DMS79 (cell line): ENCODE results near the gene TEAD1.

ENCODE experiments used
- DNase-seq: peaks from one replicate; lab custom pipeline; 2025; lab: John Stamatoyannopoulos, UW

Gene TEAD1

DNA sequence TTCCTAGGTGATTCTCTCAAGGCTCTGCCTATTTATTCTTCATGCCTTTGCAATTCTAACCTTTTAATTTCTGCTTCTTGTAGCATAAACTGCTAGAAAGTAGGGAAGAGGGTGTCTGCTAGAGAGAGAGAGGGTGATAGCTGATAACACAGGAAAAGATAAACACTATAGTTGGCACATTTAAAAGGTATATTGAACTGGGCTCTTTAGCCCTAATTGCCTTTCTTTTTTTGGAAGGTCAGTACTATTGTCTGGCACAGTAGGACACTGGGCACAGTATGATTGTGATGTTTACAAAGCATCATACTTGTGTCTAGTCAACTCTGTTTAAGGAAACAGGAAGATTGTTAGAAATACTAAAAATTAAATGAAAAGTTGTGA is 33.3 kb downstream of the TEAD1 start:
- DNase-seq, result no peak

DNA sequence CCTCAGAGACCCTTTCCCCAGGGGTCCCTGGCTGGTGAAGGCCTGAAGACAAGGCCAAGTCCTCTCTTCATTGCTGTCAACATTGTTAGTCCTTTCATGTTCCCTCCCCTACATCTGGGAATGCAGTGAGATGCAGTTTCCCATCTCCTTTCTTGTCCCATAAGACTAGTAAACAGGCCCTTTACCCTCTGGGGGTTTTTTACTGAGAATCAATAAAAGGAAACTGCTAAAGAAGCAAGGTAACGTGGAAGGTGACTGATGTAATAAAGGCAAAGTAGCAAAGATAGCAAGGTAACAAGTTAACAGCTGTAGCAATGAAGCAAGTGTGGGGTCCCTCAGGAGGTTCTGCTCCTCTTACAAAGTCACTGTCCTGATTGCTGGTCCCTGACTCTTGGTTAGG is 37.3 kb downstream of the TEAD1 start:
- no peak for DNase-seq

DNA sequence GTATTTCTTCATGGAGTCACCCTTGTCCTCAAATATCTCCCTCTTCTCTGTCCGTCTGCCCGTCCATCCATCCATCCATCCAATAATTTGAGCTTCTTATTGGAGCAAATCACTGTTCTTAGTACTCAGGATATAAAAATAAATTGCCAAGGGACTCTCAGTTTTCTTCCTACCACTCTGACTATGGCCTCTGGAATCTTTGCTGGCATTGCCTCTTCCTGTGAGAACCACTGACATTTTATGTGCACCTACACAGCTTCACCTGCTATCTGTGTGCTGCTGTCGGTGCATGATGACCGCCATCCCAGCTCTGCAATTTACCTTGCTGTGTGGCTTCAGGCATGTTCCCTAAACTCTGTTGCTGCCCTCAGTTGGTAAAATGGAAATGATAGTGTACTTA is 37.9 kb downstream of the TEAD1 start:
- no peak for DNase-seq

DNA sequence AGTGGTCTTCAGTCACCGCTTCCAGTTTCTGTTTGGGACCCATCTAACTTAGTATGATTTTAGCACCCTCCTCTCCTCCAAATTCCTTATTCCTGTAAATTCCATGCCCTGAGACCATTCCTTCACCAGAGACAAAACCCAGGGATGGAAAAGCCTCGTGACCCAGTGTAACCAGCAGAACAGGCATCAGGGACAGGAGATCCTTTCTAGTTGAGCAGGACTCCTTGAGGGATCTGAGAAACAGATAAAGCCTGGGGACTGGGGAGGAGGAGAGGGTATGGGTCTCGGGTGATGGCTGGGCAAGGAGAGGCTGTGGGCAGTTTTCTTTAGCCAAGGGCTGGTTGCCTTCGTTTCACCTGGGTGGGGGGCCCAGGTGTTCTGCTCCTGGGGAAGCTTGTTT is 40.9 kb downstream of the TEAD1 start:
- DNase-seq, result no peak

DNA sequence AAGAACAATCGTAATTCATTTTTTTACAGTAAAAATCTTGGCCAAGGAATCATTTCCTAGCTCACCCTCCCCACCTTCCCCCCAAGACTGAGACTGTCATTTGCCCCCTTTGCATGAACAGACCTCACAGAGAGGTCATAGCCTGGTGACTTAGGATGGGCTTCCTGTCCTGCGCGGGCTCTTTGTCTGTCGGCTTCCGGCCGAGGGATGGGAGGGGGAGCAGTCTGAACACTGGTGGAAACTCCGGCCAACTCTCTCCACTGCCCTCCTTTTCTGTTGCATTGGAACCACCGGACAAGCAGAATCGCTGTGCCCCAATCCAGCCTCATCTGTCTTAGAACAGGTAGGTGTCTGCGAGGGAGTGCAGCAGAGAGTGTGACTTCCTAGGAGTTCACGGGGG is 41.7 kb downstream of the TEAD1 start:
- no peak for DNase-seq

DNA sequence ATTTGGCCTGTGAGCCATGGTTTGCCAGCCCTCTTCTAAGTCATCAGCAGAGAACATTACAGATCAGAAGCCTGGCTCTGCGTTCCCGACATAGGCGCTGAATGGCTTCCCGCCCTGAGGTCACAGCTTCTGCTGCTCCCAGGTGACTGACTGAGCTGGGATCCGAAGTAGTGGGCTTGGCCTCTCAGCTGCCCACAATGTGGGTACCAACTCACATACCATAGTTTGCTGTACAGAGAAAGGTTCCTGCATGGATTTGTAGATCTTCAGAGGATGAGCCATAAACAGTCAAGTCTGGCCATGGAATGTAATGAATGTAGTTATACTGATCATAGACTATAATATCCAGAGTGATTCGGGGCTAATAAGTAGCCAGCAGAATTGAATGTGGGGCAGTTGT is 42.6 kb downstream of the TEAD1 start:
- no peak for DNase-seq

DNA sequence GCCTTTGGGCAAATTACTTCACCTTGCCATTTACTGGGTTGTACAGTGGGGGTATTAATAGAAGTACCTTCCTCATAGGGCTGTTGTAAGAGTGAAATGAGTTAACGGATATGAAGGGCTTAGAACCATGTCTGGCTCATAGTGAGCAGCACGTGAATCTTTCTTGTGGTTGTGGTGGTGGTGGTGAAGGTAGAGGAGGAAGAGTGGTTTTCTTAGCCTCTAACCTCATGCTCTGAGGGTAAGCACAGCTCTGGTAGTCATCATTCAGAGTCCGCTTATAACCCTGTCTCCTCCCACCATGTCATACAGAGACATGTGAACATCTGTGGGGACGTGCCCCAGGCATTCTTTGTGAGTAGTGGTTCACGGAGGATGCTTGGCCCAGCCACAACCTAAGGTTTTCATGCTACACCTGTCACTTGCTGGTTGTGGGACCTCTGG is 43.6 kb downstream of the TEAD1 start:
- no peak for DNase-seq

DNA sequence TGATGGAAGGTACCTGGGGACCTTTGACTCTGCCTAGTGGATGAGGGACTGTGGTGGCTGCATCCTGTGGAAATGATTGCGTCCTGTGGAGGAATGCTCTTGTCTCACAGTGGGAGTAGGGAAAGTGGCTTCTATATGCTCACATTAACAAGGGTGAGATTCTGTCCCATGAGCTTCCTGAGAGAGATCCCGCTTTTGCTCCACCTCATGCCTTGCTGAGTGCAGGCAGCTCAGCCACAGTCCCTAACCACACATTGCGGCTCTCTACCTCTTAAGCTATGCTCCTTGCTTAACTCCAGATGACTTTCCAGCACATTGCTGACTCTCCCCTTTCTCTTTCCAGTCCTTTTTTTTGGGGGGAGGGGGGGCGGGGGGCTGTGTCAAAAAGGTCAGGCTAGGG is 45.0 kb downstream of the TEAD1 start:
- DNase-seq, result no peak

DNA sequence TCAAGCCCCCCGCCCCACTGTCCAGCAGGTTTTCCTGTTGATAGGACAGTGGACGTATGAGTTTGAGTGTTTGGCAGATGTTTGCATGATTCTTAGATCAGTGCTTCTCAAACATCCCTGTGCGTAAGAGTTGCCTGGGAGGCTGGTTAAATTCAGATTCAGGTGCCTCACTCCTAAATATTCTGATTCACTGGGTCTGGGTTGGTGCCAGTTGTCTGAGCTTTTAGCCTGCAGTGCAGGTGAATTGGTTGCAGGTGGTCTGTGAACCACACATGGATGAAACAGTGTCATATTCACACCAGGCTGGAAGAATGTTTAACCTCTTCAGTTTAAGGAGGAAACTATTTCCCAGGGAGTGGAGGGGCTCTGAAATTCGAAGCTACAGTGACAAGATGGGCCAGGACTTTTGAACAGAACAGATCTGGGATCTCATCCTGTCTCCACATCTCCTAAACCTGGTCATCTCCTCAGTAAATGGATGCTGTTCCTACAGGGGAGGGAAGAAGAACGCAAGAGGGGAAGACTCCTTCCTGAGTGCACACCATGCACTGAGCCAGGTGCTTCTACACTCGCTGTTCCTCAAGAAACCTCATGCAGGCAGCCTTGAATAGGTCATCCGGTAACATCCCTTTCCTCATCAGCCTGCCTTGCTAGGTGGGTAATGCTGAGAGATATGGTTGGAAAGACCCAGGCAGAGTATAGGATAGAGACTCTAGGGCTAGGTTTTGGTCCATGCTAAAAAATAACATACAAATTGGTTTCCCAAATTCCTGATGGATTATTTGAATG is 47.8 kb downstream of the TEAD1 start:
- DNase-seq, result peak; percentile 73

DNA sequence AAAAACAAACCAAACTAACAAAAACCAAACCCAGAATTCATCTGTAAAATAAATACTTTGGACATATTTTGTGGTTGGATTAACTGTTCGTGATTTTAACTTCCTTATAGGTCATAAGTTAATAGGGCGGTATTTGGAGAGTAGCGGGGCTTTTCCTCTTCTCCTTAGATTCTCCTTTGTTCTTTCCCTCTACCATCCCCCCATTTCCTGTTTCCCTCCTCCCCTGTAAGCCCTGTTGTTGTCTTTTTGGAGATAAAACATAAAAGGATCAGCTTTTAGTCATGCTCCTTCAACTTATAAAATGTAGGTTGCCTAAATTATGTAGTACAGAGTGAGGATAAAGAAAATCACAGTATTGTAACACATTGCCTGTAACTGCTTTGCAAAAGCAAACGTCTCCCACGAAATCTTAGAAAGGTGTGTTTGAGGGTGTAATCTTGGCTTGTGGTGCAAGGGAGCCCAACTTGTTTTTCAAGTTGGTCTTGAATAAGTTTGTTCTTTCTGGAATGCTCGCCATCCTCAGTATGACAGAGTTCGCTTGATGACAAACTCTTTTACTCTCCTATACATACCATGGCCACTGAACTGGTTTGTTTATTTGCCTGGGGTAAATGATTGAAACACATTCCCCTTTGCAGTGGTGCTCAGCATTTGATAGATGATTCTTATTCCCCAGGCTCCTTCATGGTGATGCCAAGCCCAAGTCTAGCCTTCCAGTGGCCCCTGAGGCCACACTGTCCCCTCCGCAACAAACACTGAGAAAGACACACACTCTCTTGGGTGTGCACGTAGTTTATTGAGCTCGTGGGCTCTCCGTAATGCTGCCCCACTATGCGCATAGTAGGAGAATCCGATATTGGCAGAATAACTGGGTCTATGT is 49.4 kb downstream of the TEAD1 start:
- DNase-seq, result peak; percentile 58

DNA sequence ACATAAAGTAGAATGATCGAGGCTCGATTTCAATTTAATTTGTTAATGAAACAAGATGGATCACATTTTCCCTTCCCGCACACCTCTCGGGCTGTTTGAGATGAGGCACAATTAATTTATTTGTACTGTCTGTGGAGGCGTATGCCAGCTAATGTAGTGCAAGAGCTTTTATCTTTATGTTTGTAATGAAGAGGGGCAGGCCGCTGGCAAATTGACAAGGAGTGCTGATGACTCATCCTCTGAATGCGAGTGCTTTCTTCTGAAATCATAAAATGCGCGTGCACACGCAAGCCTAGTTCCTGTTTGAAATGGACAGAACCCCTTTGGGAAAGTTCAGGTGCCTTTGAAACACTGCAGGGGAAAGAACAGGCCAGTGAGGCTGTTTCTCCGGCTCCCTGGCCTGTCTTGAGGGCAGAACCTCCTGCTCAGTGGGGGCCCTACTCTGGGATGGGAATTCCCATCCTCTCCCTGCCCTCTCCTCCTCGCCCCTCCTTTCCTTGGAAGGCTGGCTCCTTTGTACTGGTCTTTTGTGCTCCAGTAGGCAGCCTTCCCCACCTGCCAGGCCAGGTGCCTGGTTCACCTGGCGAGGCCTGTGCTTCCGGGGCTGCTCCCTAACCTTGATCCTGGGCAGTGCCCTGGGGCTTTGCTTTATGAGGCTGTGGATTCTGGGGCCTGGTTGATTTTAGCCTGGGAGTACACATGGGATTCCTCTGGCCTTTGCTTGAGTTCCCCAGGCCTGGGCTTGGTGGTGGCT is 50.3 kb downstream of the TEAD1 start:
- peak; percentile 96 for DNase-seq

DNA sequence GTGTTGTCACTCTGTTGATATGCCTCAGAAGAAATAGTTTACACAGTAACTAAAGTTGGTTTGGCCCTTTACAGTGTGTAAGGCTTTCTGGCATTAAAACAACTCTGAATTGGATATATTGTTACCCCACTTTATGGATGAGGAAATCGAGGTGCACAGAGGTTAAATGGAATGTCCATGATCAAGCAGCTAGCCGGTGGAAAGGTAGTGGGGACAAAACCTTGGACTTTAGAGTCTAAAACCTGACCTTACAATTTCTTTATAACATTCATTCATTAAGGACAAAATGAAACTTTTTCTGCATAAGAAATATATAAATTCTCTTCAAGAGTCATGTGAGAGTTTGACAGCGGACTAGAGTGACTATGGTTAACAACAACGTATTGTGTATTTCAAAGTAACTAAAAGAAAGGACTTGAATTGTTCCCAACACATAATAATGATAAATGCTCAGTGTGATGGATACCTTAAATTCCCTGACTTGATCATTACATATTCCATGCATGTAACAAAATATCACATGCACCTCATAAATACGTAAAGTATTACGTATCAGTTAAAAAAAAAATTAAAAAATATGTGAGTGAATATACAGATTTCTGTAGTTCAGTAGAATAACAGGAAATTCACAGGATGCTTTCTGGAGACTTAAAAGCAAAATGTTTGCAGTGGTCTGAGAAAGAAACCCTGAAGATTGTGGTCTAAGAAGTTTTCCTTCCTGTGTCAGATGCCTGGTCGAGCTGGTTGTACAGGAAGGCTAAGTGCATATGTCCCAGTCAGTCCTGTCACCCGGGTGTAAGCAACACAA is 51.0 kb downstream of the TEAD1 start:
- DNase-seq, result no peak

DNA sequence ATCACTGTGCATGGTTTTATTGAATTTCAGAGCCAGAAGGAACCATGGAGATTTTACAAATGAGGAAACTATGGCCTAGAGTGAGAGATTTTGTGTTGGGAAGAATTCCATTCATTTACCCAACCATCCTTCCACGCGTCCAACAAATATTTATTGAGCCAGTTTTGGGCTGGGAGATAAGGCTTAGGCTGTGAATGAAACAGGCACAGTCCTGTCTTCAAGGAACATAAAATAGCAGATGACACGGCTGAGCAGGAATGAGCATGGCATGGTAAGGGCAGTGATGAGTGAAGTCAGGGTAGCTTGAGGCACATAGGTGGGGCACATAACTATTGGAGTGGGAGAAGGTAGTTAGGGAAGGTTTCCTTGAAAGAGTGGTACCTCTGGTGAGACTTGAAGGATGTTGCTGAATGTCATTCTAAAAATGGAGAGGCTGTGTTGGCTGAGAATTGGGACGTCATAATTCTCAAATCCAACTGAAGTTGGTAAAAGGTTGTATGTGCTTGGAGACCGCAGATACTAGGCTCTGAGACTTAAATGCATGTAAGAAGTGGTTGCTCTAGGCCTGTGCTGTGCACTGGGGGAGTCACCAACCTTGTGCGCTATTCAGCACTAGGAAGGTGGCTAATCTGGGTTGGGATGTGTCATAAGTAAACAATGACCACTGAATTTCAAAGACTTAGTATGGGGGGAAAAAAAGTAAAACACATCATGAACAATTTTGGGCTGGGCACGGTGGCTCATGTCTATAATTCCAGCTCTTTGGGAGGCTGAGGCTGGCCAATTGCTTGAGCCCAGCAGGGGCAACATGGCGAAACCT is 51.9 kb downstream of the TEAD1 start:
- no peak for DNase-seq

DNA sequence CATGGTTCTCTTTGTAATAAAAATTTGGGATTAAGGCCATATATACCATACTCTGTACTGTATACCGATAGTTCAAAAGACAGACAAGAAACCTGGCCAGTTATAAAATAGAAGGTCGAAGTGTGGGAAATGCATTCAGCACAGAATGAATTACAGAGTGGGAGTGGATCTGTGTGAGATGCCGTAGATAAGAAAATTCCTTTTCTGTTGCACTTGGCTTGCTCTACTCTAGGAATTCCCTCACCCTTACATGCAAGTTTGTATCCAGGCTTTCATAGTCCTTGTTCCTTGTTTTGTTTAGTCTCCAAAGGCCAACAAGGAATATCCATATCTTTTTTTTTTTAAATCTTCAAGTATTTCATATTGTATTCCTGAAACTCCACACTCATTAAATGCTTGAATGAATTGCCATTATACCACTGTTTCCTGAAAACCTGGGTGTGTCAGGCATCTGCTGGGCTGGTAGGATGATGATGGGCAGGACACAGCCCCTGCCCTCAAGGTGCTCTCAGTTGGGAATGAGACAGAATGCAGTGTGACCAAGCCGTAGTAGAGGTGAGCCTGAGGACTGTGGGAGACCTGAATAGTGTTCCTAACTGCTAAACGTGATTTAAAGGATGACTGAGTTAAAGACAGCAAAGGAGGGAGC is 53.5 kb downstream of the TEAD1 start:
- no peak for DNase-seq

DNA sequence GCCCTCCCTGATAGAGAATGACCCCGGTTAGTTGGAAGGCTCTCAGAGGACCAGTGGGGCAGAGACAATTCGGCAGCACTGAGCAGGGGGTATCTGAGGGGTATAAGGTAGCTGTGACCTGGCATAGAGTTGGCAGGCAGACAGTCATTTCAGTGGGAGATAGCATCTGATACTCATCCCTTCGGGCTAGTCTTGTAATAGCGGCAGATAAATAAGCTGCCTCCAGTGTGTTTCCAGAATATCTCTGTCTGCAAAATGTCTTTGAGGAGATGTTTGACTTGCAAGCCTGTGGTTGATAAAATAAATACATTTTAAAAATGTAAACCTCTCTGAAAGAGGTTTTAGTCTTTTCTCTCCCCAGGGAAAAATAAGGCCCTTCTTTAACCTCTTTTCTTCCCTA is 54.2 kb downstream of the TEAD1 start:
- no peak for DNase-seq

DNA sequence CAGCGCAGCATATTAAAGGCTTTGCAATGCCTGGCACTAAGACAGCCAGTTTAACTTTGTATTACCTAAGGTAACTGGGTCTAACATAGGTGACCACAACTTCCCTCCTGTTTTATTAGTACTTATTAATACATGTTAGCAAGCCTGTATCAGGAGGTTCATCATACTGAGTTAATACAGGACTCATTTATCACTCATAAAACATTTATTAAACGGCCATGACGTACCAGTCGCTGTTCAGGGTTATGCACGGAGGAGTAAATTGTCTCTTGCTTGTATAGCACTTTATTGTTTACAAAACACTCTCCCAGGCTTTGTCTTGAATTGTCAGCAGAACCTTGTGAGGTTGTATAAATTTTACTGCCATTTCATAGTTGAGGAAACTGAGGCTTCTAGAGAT is 55.7 kb downstream of the TEAD1 start:
- no peak for DNase-seq

DNA sequence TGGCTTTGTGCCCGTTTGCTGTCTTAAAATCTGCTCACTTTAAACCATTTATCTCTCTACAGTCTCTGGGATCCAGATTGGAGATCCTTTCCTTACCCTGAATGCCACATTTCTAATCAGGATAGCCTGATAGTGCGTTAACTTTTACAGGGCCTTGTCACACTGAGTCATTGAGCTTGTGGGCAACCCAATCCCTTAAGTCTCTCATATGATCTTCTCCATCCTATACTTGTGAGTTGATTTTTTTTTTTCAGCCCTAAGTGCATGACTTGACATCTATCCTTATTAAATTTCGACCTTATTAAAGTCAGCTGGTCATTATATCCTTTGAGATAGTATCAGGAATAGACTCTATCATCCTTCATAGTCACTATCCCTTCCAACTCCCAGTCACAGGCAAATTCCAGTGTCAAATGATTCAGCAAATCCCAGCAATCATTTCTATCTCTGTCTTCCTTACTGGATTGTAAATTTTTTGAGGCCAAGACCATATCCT is 57.7 kb downstream of the TEAD1 start:
- DNase-seq, result no peak

DNA sequence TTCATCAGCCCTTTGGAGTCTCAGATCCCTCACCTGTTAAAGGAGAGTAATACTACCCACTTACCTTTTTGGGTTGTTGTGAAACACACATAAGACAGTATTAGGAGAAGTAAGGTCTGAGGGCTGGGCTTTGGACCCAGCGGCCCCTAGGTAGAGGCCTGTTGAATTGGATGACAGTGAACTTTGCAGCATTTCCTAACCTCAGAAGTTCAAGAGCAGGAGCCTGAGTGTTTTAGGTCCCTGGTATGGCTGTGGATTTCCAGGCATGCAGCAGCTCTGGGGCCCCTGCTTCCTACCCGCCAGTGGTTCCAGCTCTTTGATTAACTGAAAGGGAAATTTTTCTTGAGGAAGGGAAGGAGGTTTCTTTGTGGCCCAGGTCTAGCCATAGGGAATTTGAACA is 58.9 kb downstream of the TEAD1 start:
- DNase-seq, result no peak

DNA sequence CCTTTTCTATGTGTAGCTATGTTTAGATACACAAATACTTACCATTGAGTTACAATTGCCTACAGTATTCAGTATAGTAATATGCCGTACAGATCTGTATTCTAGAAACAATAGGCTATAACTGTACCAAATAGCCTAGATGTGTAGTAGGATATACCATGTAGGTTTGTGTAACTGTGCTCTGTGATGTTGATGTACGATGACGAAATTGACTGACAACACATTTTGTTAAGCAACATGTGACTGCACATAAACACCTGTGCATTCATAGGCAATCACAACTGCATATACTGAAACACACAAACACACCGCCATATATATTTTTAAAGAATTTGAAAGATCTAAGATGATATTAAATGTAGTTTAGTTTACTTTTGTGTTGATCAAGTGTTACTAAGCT is 60.4 kb downstream of the TEAD1 start:
- DNase-seq, result no peak

DNA sequence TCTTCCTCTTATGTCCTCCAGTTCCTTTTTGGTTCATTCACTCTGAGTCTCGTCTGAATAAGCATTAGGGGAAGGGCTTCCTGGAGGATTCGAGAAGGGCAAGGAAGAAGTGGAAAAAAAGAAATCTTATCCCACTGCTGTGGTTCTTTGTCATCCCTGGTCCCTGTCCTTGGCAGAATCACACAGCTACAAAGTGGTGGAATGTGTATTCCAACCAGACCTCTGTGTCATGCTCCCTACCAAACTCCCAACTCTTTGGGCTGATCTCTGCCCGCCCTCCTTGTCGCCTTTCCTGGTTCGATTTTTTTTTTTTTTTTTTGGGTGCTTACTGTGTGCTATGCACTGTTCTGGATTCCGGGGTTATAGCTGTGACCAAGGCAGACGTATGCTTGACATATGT is 61.0 kb downstream of the TEAD1 start:
- DNase-seq, result no peak
